Cardiac muscle cell (in vitro differentiated cells and primary cell): ENCODE results near the gene DGUOK. TPM values are rescaled to one million over a fixed set of nuclear protein-coding genes. Genes with fewer than 3 reads are reported as not detected.

ENCODE experiments used
- DNase-seq, 2 donors: peaks; one replicate each; pipeline versions ENCODE4 v3.0.0 to v3.0.0-alpha.2; 2010 to 2017; ENCODE audit warnings: low read depth in 1 of 2, low spot score in 1 of 2
- H3K27ac ChIP-seq: fragments of 200-600 bp; sonication (generic); 2 replicates; pipeline ENCODE4 v1.5.1; 2016
- H3K27me3 ChIP-seq: fragments of 200-600 bp; sonication (generic); 2 replicates; pipeline ENCODE4 v1.6.0; 2016; ENCODE audit warnings: control low read depth
- H3K36me3 ChIP-seq: fragments of 200-600 bp; sonication (generic); 2 replicates; pipeline ENCODE4 v1.5.1; 2016; ENCODE audit warnings: control low read depth
- H3K4me1 ChIP-seq: fragments of 200-600 bp; sonication (generic); 2 replicates; pipeline ENCODE4 v1.8.1; 2017; ENCODE audit warnings: low read depth, mild to moderate bottlenecking, mixed run types
- H3K4me3 ChIP-seq: fragments of 200-600 bp; sonication (generic); 2 replicates; pipeline ENCODE4 v1.5.1; 2016; ENCODE audit warnings: mild to moderate bottlenecking
- H3K9me3 ChIP-seq: fragments of 200-600 bp; sonication (generic); 2 replicates; pipeline ENCODE4 v1.5.1; 2017; ENCODE audit warnings: low read depth, mild to moderate bottlenecking, control low read depth
- polyA plus RNA-seq: library from polyadenylated mRNA; unstranded; fragments of >200 nt; fragmentation: Nextera tagmentation; extraction: Ambion mirVana; gene quantifications from 2 replicates; pipeline ENCODE4 v1.2.1, GENCODE V29; 2016
- total RNA-seq: library from RNA; depleted of rRNA; stranded (reverse); fragments of >200 nt; gene quantifications from 2 replicates; pipeline ENCODE4 v1.2.3, GENCODE V29; 2016
- TF ChIP-seq, protein P1 (sequence below): IDR thresholded peaks from 2 replicates; pipeline ENCODE4 v1.5.1; 2012; ENCODE audit warnings: low read depth, mild to moderate bottlenecking, low read length

DGUOK gene
- total and polyA plus RNA-seq, 2 experiments from 2014 or later = 51.9 to 127 TPM

DNA sequence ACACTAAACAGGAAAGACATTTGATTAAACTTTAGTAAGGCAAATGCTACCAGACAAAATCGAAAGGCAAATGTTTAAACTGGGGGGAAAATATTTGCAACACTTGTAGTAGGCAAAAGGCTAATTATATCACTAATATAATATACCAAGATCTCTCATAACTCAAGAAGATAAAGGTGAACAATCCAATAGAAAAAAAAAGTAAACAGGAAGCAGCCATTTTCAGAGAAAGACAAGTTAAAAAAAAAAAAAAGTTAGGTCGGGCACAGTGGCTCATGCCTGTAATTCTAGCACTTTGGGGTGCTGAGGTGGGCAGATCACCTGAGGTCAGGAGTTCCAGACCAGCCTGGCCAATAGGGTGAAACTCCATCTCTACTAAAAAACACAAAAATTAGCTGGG is 38.3 kb upstream of the DGUOK start:
- H3K9me3 ChIP-seq = no peaks in the 10 kb centered on the region
- no peaks in the 10 kb centered on the region for H3K36me3 ChIP-seq
- no peaks in the 10 kb centered on the region for H3K4me1 ChIP-seq
- H3K27ac ChIP-seq = no peak overlapping the region
- no peak for DNase-seq
- H3K4me3 ChIP-seq = no peak overlapping the region
- TF ChIP-seq, protein P1, sequence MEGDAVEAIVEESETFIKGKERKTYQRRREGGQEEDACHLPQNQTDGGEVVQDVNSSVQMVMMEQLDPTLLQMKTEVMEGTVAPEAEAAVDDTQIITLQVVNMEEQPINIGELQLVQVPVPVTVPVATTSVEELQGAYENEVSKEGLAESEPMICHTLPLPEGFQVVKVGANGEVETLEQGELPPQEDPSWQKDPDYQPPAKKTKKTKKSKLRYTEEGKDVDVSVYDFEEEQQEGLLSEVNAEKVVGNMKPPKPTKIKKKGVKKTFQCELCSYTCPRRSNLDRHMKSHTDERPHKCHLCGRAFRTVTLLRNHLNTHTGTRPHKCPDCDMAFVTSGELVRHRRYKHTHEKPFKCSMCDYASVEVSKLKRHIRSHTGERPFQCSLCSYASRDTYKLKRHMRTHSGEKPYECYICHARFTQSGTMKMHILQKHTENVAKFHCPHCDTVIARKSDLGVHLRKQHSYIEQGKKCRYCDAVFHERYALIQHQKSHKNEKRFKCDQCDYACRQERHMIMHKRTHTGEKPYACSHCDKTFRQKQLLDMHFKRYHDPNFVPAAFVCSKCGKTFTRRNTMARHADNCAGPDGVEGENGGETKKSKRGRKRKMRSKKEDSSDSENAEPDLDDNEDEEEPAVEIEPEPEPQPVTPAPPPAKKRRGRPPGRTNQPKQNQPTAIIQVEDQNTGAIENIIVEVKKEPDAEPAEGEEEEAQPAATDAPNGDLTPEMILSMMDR = no peak
- H3K27me3 ChIP-seq = no peaks in the 10 kb centered on the region

DNA sequence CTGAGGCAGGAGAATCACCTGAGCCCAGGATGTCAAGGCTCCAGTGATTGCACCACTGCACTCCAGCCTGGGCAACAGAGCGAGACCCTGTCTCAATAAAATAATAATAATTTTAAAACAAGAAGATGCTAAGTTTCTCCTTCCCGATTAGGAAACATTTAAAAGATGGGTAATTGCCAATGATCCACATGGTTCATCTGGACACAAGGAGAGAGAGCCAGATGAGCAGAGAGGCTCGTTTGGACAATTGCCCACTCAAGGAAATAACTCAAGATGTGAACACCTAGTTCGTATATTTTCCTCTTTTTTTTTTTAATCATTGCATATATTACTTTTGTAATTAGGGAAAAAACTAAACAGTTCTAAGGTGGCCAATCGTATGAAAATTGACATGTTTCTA is 37.5 kb upstream of the DGUOK start:
- H3K4me1 ChIP-seq = no peaks in the 10 kb centered on the region
- H3K9me3 ChIP-seq = no peaks in the 10 kb centered on the region
- TF ChIP-seq, protein P1 = no peak
- H3K36me3 ChIP-seq = no peaks in the 10 kb centered on the region
- DNase-seq = no peak
- H3K4me3 ChIP-seq = no peak overlapping the region
- no peaks in the 10 kb centered on the region for H3K27me3 ChIP-seq
- no peak overlapping the region for H3K27ac ChIP-seq

DNA sequence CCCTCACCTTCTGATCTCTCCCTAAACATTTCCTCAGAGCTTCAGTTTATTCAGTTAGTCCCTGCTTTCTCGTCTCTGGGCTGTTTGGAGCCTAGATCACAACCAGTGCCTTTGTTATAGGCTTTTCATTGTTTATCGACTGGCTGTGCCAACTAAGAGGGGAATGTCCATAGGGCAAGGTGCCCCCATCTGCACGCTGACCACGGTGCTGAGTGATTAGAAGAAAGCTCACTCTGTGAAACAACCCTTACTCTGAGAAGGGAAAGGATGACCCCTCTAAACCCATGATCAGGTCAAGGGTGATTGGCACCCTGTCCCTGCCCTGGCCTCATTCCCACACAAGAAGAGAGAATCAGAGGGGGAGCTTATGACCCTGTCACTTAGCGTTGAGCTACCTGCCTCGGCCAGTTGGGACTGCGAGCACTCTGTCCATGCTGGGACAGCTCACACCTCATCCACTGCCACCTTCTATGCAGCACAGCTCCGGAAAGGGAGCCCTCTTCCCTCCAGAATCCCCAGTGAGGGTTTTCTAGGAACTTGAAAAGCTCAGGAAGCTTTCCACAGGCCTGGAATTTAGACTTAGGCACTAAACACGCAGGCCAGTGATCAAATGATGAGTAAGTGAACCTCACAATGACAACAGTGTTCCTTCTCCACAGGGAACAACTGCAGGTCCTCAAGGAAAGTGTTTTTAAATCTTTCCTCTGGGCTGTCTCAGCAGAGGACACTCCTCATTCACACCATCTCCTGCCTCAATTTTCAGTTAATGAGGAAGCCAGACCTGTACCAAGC is 36.2 kb upstream of the DGUOK start:
- TF ChIP-seq, protein P1 = no peak
- no peaks in the 10 kb centered on the region for H3K9me3 ChIP-seq

DNA sequence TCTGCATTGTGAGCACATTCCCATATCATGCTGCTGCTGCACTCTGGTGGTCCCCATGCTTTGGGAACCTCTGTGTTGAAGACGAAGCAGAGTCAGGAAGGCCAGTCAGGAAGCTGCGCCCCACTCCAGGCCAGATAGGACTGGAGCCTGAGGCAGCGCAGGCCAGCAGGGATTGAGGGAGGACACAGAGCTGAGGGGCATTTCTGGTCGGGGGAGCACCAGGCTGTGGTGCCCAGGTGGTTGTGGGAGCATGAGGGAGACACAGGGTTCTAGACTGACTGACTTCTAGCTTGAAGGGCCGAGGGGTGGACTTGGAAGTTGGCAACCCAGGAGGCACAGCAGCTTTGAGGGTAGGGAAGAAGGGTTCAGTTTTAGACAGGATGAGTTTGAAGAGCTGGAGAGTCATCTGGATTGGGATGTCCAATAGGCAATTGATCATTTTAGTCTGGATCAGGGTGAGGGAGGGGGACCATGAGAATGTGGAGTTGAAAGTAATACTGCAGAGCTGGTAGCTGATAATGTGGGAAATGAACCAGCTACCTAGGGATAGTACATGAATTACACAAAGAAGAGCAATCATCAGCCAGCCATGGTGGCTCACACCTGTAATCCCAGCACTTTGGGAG is 35.3 kb upstream of the DGUOK start:
- no peaks in the 10 kb centered on the region for H3K9me3 ChIP-seq

More for the DNA sequence above, 36.2 kb upstream of the DGUOK start:
- no peak overlapping the region for H3K27ac ChIP-seq
- DNase-seq = no peak
- no peaks in the 10 kb centered on the region for H3K27me3 ChIP-seq
- H3K4me1 ChIP-seq = no peaks in the 10 kb centered on the region
- no peak overlapping the region for H3K4me3 ChIP-seq
- no peaks in the 10 kb centered on the region for H3K36me3 ChIP-seq

DNA sequence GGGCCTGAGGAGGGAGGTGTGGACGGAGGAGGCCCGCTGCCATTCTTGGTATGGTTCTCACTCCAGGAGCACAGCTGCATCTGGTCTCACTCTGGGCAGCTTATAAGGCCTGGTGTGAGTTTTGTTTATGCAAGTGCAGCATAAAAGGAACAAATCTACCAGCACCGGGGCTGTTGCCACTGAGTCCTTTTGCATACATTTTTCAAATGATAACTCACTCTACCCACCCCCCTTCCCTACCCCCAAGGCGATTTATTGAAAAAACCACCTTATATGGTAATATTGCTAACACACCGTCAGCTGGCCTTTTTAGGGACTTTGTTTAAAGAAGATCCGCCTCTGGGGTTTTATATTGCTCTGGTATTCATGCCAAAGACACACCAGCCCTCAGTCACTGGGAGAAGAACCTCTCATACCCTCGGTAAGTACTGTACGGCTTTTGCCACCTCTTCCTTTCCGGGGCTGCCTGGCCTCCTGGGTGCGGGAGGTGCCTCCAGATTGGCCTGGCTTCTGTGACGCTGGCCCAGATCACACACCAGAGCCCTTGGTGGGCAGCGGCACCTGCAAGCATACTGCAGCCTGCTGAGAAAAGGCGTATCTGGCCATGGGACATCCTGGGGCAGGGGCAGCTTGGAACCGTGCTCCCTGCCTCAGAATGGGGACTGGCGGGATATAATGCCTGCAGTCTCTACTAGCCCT is 33.9 kb upstream of the DGUOK start, which contains the start of gene ACTG2:
TSS of gene ACTG2 (plus strand) at position 378 of the 699 bp plus-strand sequence. CDS start 8,304 bp downstream, outside the sequence.
- H3K36me3 ChIP-seq = no peaks in the 10 kb centered on the region
- H3K4me1 ChIP-seq = no peaks in the 10 kb centered on the region
- no peaks in the 10 kb centered on the region for H3K27me3 ChIP-seq
- no peak for DNase-seq
- TF ChIP-seq, protein P1 = no peak
- no peak within 1 kb of the TSS for H3K27ac ChIP-seq
- H3K9me3 ChIP-seq = no peaks in the 10 kb centered on the region
- no peak within 1 kb of the TSS for H3K4me3 ChIP-seq

More for the DNA sequence above, 35.3 kb upstream of the DGUOK start:
- DNase-seq = no peak
- Histone ChIP-seq H3K27ac (no peak overlapping the region), H3K36me3 (no peaks in the 10 kb centered on the region), H3K27me3 (no peaks in the 10 kb centered on the region), H3K4me1 (no peaks in the 10 kb centered on the region), H3K4me3 (no peak overlapping the region)
- TF ChIP-seq, protein P1 = no peak
